ENCODE data around the gene ISM2. TPM values are rescaled to one million over a fixed set of nuclear protein-coding genes. Genes with fewer than 3 reads are reported as not detected.
A peak's percentile ranks its signal among the peaks of the same experiment; 100 is the strongest.

The ISM2 gene
- total and polyA plus RNA-seq, 2 of the 13 experiments (the other 11 are each of a cell fraction or from before 2014, with no cell fraction given), result 1.8 to 40.7 TPM

- no peak for TF ChIP-seq ZMAT5 (CRISPR knock-in tag; IDR thresholded peaks at IDR 0.05; ENCODE audit: borderline replicate concordance, low read depth)
- 0 out of 2 replicates have a peak, but pooled peaks have one; percentile 37 for TF ChIP-seq ZFP1 (CRISPR knock-in tag; IDR thresholded peaks at IDR 0.05)
- TF ChIP-seq AHDC1 (CRISPR knock-in tag; IDR thresholded peaks at IDR 0.05; ENCODE audit: borderline replicate concordance), result peak; percentile 69; the same call in 1 of the 2 replicates
- TF ChIP-seq CEBPB (IDR thresholded peaks at IDR 0.05; ENCODE audit: borderline replicate concordance, low read depth, low read length), result peak; percentile 37; the same call in 1 of the 2 replicates
- peak; percentile 95 for TF ChIP-seq ZBTB33 (CRISPR knock-in tag; IDR thresholded peaks at IDR 0.05)
- TF ChIP-seq MIER3 (CRISPR knock-in tag; IDR thresholded peaks at IDR 0.05; ENCODE audit: borderline replicate concordance), result no peak; the same call in 1 of the 2 replicates
- TF ChIP-seq LCORL (IDR thresholded peaks at IDR 0.05), result no peak
- peak; percentile 45; the same call in 1 of the 2 replicates for TF ChIP-seq LCORL (CRISPR knock-in tag; IDR thresholded peaks at IDR 0.05)
- no peak for TF ChIP-seq ZNF616 (CRISPR knock-in tag; IDR thresholded peaks at IDR 0.05; ENCODE audit: low read depth)
- peak; percentile 72; the same call in 1 of the 2 replicates for TF ChIP-seq ZBTB43 (CRISPR knock-in tag; conservative IDR thresholded peaks at IDR 0.05)
- TF ChIP-seq PRDM10 (CRISPR knock-in tag; IDR thresholded peaks at IDR 0.05; ENCODE audit: low read depth), result 0 out of 2 replicates have a peak, but pooled peaks have one; percentile 46
- TF ChIP-seq PLRG1 (conservative IDR thresholded peaks at IDR 0.05), result no peak
Measured at GRCh38 chr14:77502109-77502782, 3.6 kb upstream of the ISM2 start (continued).

Data from HepG2 (cell line).